GM12873 (cell line): ENCODE measurements around the gene PSMD6.

Experiments
- CTCF ChIP-seq: IDR thresholded peaks from 2 replicates; pipeline ENCODE4 v1.5.1; 2012; ENCODE audit warnings: low read depth, mild to moderate bottlenecking, moderate library complexity, low read length, control low read depth; ENCODE audit not compliant: insufficient read depth; ENCODE audit errors: missing control alignments

The PSMD6 gene

GRCh38 chr3:64031540-64032508 lies 8.5 kb upstream of the PSMD6 start:
- no peak for TF ChIP-seq CTCF

GRCh38 chr3:64030741-64031140 lies 7.4 kb upstream of the PSMD6 start:
- peak; percentile 90 for TF ChIP-seq CTCF

- TF ChIP-seq CTCF = no peak
Observed at GRCh38 chr3:64029287-64029686, 6.0 kb upstream of the PSMD6 start.

- no peak for TF ChIP-seq CTCF
Observed at GRCh38 chr3:64028754-64029153, 5.5 kb upstream of the PSMD6 start.

- TF ChIP-seq CTCF = no peak
Observed at GRCh38 chr3:64027658-64028057, 4.4 kb upstream of the PSMD6 start.

- no peak for TF ChIP-seq CTCF
Observed at GRCh38 chr3:64026346-64026745, 3.1 kb upstream of the PSMD6 start.

- TF ChIP-seq CTCF = no peak
Observed at GRCh38 chr3:64023861-64024223, 548 bp upstream of the PSMD6 start.
